GM21825 (cell line): Measurements from ENCODE around the gene PLEKHA6.

Experiments
- ATAC-seq: cut with Tn5 transposase; IDR thresholded peaks from one replicate; pipeline ENCODE4 v1.9.1; 2021; ENCODE audit warnings: mild to moderate bottlenecking, moderate library complexity; ENCODE audit not compliant: unreplicated experiment

PLEKHA6 gene

DNA sequence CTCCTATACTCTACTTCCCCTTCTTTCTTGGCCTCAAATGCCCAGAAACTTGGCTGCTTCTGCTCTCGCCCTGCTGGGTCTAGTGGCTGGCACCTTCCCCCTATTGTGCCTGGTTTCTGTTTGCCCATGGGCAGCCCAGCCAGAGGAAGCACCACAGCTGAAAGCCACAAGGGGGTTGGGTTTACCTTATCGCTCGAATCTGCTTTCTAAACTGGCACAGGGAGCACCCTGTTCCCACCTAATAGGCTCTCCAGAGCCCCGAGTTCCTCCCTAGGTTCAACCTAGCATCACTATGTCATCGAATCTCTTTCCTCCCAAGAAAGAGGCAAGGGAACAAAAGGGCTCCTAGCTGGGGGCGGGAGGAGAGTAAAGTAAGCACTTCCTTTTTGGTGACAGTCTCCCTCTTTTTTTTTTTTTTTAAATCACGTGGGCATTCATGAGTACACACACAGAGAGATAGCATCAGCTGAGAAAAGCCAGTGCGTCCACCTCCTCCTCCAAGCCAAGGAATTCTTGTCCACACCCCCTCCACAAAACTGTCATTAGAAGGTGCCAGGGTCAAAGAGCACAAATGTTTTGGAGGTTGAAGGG, 72.8 kb downstream of the PLEKHA6 start:
- no peak for ATAC-seq

DNA sequence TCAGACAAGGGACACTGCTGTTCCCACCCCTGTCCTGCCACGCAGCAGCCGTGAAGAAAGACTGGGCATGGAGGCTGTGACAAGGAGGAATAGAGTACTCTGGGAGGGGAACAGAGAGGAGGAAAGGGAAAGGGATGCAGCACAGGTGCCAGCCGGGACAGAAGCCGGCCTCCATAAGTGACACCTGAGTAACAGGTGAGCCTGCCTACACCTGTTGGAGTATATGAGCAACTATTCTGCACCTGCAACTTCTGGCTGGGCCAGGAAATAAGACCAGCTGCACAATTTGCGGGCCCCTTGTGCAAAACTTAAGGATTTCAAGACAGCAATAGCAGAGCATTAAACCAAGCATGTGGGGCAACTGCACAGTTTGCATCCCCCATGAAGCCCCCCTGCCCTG, 73.4 kb downstream of the PLEKHA6 start:
- no peak for ATAC-seq

- no peak for ATAC-seq
Measured at GRCh38 chr1:204285436-204286305, 74.1 kb downstream of the PLEKHA6 start.

DNA sequence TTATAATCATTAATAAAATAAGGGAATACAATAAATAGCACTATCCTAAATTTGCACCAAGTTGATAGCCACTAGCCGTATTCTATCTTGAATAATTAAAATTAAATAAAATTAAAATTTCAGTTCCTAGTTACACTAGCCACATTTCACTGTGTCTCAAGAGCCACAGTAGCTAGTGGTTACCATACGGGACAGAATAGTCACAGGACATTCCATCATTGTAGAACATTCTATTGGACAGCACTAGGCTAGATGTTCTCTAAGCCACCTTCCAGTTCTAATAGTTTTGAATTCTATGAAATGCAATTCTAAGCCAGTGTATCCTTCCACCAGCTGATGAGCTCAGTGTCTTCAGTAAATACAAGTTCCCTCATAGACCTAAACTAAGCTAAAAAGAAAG, 74.8 kb downstream of the PLEKHA6 start:
- no peak for ATAC-seq

- no peak for ATAC-seq
Measured at GRCh38 chr1:204283711-204284651, 75.7 kb downstream of the PLEKHA6 start.

- ATAC-seq: no peak
Measured at GRCh38 chr1:204282761-204283221, 76.9 kb downstream of the PLEKHA6 start.

GRCh38 chr1:204280099-204280961, 79.4 kb downstream of the PLEKHA6 start:
- ATAC-seq: no peak

GRCh38 chr1:204278958-204279357, 80.8 kb downstream of the PLEKHA6 start:
- ATAC-seq: no peak

GRCh38 chr1:204278251-204278650, 81.5 kb downstream of the PLEKHA6 start:
- ATAC-seq: no peak

- no peak for ATAC-seq
Measured at GRCh38 chr1:204277563-204278219, 82.0 kb downstream of the PLEKHA6 start.

GRCh38 chr1:204275695-204276370, 83.9 kb downstream of the PLEKHA6 start:
- no peak for ATAC-seq

GRCh38 chr1:204274446-204274845, 85.3 kb downstream of the PLEKHA6 start:
- no peak for ATAC-seq

DNA sequence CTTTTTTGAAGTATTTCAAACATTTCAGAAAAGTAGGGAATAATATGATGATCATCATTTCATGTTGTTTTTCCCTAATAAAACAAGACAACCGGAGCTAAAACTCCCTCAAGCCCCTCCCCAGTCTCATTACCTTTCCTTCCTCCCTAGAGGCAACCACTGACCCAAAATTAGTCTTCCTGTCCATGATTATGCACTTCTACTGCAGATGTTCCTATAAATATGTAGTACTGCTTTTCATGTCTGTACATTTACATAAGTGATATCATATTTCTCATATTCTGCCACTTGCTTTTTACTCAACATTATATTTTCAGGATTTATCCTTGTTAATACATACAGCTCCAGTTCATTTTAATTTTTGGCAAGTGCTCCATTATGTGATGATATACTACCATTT, 87.2 kb downstream of the PLEKHA6 start:
- ATAC-seq: no peak

DNA sequence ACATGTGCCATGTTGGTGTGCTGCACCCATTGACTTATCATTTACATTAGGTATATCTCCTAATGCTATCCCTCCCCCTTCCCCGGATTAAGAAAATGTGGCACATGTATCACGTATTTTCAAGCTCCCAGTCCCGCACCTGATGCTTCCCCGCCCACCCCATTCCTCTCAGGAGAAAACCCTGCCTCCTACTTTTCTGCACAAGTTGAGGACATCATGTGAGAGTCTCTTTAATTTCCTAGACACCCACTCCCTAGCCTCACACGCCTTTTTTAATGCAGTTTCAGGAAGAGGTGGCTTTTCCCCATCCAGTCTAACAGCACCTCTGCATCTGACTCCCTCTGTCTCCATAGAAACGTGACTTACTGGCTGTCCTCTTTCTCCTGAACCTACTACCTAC, 87.8 kb downstream of the PLEKHA6 start:
- no peak for ATAC-seq

DNA sequence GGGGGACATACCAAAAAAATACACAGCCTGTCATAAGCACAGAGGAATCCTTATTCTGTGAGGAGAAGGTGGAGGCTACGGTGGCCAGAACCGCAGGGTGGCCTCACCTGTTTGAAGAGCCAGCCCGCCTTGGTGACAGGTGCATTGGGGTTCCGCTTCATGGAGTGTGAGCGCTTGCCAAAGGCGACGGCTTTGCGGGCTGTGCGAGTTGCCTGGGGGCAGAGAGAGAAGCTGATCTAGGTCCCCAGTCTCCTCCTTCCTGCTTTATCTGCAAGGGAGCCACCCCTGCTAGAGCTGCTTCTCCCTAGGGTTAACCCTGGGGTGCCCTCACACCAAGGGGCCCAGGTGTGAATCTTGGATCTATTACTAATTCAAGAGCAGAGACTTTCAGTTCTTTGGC, 91.6 kb downstream of the PLEKHA6 start:
- no peak for ATAC-seq

GRCh38 chr1:204267191-204267601, 92.5 kb downstream of the PLEKHA6 start:
- no peak for ATAC-seq

DNA sequence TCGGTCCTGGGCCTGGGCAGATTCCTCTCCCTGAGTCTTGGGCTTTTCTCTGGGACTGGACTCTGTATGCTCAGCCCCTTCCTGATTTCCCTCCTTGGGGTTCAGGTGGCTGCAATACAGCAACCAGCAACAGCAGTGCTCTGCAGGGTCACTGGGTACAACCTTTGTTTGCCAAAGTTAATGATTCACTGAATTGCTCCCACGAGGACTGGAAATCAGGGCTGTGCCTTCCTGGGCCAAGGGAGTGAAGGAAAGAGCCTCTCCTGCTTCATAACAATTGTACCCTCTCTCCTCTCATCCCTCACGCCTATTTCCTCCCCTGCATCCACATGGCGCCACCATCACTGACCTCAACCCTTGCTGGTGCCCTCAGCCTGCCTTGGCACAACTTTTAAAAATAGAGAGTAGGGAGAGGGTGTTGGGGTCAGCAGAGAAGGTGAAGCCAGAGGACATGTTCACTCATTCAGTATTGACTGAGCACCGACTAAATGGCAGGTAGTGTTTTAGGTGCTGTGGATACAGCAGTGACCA, 93.2 kb downstream of the PLEKHA6 start:
- no peak for ATAC-seq

- ATAC-seq: no peak
Measured at GRCh38 chr1:204265665-204266064, 94.1 kb downstream of the PLEKHA6 start.

DNA sequence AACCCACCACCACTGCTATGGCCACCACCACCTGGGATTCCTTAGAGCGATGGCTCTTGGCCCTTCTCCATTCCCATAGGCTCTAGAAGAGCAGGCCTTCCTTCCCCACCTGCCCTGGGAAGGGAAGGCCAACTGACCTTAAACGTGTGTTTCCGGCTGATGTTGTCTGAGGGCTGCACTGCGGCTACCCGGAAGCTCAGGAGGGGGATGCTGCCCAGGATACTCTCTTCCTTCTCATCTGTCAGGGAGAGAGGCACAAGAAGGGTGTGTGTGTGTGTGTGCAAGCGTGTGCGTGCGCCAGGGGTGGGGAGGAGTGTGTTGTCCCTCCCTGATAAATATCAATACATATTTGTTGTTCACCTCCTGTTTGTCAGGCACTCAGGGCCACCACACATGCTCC, 94.9 kb downstream of the PLEKHA6 start:
- ATAC-seq: no peak
